GM19043 (cell line): Measurements from ENCODE around the gene NPL.

ENCODE experiments used
- ATAC-seq: cut with Tn5 transposase; IDR thresholded peaks from one replicate; pipeline ENCODE4 v1.9.1; 2021; ENCODE audit warnings: low read depth; ENCODE audit not compliant: unreplicated experiment

The NPL gene

DNA sequence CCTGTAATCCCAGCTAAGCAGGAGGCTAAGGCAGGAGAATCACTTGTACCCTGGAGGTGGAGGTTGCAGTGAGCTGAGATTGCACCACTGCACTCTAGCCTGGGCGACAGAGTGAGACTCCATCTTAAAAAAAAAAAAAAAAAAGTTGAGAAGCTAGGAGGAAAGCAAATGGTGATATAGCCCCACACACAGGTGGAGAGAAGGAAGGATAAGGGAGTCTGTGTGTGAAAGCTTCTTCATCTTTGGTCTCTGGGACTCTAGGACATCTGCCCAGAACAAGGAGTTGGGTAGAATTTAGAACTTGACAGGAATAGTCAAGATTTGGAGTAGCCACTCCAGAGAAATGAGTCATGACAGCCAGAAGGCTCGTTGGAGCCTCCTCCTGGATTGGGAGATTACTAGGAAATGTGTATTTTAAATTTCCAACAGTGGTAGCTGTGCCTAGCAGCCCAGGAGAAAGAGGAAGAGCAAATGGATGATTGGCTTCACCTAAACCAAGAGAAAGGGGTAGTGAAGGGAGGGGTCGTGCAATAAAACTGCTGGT, 19.9 kb downstream of the NPL start:
- ATAC-seq, result no peak

DNA sequence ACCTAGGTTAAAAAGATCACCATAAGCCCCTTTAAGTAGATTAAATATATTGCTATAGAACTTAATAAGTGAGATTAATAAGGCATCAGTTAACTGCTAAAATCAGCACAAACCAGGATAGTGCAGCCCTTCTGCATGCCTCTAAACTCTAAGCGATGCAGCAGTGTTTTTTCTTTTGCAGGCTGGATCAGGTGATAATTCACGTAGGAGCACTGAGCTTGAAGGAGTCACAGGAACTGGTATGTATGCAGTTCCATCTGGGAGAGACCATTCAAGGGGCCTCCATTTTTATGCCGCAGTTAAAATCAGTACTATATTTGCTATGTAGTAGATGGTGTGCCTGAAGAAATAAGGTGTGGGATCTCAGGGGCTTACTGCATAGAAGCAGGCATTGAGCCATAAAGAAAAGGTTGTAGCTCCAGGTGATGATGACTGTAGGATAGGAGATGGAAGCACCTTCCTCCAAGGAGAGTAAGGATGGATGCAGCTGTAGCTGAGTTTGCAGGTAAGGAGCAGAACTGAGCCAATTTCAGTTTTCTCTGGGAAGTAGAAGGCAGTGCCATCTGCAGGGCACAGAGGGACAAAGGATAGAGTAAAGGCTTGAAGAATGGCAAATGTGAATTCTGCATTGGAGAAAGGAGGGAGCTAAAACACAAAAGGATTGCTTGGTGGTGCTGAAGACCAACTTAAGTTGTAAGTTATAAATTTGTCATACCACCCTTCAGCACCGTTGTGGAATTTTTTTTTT, 22.6 kb downstream of the NPL start:
- ATAC-seq, result no peak

DNA sequence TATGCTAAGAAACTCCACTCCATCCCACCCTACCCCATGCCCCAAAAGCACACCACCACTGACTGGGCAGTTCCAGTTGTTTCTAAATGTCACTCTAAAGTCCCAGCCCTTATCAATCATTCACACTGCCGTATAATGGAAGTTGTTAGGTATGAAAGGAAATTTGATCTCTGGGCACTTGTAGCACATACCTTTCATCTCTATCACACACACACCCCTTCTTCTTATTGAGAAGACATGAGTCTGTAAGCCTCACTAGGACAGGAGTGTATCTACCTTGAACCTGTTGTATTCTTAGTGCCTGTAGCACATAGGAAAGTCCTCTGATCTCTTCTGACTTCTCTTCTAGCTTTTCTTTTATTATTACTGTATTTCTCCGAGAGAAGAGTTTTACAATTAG, 27.3 kb downstream of the NPL start:
- no peak for ATAC-seq

- ATAC-seq, result no peak
These were observed 28.2 kb downstream of the NPL start for GRCh38 chr1:182817802-182818201.

- ATAC-seq, result no peak
These were observed 33.6 kb downstream of the NPL start for GRCh38 chr1:182823220-182823619.

GRCh38 chr1:182826892-182827291, 37.3 kb downstream of the NPL start:
- no peak for ATAC-seq

- ATAC-seq, result peak; percentile 80
These were observed 39.8 kb downstream of the NPL start for GRCh38 chr1:182829285-182829932.

- ATAC-seq, result no peak
These were observed 43.7 kb downstream of the NPL start for GRCh38 chr1:182833271-182833670.

DNA sequence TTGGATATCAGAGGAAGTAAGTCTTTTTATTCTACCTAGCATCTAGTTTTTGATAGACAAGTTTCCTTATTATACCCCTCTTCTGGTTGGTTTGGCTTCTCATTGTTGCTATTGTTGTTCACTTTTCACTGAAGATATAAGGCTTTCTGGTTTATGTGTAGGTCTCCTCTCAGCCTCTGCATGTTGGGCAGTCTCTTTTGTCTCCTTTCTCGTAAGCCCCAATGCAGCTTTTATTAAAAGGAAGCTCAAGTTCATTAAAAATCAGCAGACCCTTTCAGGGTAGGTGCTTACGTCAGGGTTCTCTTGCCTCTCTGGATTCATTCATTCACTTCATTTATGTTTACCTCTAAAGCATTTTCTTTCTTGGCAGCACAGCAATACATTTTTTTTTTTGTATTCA, 44.8 kb downstream of the NPL start:
- no peak for ATAC-seq

GRCh38 chr1:182835806-182836205, 46.2 kb downstream of the NPL start:
- ATAC-seq, result no peak

GRCh38 chr1:182839209-182840066, 49.9 kb downstream of the NPL start, which contains the start of gene DHX9:
DHX9 (plus strand) TSS chr1:182839347; CDS start chr1:182842567, 3,220 bp downstream.
- peak; percentile 80 for ATAC-seq

- ATAC-seq, result no peak
These were observed 51.9 kb downstream of the NPL start for GRCh38 chr1:182841368-182841988.

DNA sequence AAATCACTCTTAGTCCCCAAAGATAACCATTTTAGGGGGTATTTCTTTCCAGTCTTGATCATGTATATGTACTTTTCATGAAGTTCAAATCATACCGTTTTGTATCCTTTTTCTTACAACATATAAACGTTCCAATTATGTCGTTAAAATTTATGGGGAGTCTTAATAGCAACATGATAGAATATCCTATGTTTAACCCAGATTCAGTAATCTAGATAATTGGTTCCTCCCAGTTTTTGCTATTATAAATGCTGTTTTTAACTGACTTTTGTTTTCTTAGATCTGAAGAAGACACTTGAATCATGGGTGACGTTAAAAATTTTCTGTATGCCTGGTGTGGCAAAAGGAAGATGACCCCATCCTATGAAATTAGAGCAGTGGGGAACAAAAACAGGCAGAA, 52.7 kb downstream of the NPL start:
- no peak for ATAC-seq

GRCh38 chr1:182845379-182845778, 55.8 kb downstream of the NPL start:
- no peak for ATAC-seq

GRCh38 chr1:182845894-182846293, 56.3 kb downstream of the NPL start:
- no peak for ATAC-seq

DNA sequence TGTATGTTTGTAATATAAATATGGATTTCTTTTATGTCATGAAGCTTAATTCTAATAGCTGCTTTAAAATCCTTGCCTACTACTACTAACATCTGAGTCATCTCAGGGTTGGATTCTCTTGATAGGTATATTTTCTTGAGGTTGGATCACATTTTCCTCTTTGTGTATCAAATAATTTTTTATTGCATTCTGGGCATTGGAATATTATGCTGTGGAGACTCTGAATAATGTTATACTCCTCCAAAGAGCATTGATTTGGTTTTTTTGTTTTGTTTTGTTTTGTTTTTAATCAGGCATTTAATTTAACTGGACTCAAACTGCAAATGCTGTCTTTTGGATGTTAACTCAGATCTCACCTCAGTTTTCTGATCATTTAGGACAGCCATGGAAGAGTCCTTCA, 57.5 kb downstream of the NPL start:
- ATAC-seq, result no peak

GRCh38 chr1:182848736-182849135, 59.2 kb downstream of the NPL start:
- ATAC-seq, result no peak

- no peak for ATAC-seq
These were observed 60.7 kb downstream of the NPL start for GRCh38 chr1:182850319-182850718.

- ATAC-seq, result no peak
These were observed 62.3 kb downstream of the NPL start for GRCh38 chr1:182851825-182852224.

GRCh38 chr1:182855911-182856310, 66.3 kb downstream of the NPL start:
- no peak for ATAC-seq

GRCh38 chr1:182857212-182857611, 67.6 kb downstream of the NPL start:
- no peak for ATAC-seq
